ENCODE data around the gene SLC25A21. TPM values are rescaled to one million over a fixed set of nuclear protein-coding genes. Genes with fewer than 3 reads are reported as not detected.

SLC25A21 gene
- total RNA-seq, 1 donor from 2014 or later: 0.56 TPM

- DNase-seq (ENCODE audit: extremely low spot score, unreplicated experiment): no peak
- H3K27me3 Mint-ChIP-seq (ENCODE audit: unreplicated experiment): peaks cover 37% of the 10 kb centered on the region
- H3K36me3 Mint-ChIP-seq (ENCODE audit: unreplicated experiment): no peaks in the 10 kb centered on the region
- no peaks in the 10 kb centered on the region for H3K9me3 Mint-ChIP-seq (ENCODE audit: unreplicated experiment)
- H3K4me3 Mint-ChIP-seq (ENCODE audit: unreplicated experiment): no peak overlapping the region
- no peak overlapping the region for H3K27ac Mint-ChIP-seq (ENCODE audit: unreplicated experiment)
- no peak for TF ChIP-seq CTCF (IDR thresholded peaks at IDR 0.05)
- H3K4me1 Mint-ChIP-seq (ENCODE audit: unreplicated experiment): no peaks in the 10 kb centered on the region
Measured at GRCh38 chr14:36847366-36847765, 325.0 kb downstream of the SLC25A21 start.

GRCh38 chr14:36845356-36846012, 326.9 kb downstream of the SLC25A21 start:
- H3K27me3 Mint-ChIP-seq (ENCODE audit: unreplicated experiment): peaks cover 23% of the 10 kb centered on the region
- H3K27ac Mint-ChIP-seq (ENCODE audit: unreplicated experiment): no peak overlapping the region
- H3K36me3 Mint-ChIP-seq (ENCODE audit: unreplicated experiment): no peaks in the 10 kb centered on the region
- no peaks in the 10 kb centered on the region for H3K9me3 Mint-ChIP-seq (ENCODE audit: unreplicated experiment)
- DNase-seq (ENCODE audit: extremely low spot score, unreplicated experiment): no peak
- no peak overlapping the region for H3K4me3 Mint-ChIP-seq (ENCODE audit: unreplicated experiment)
- TF ChIP-seq CTCF (IDR thresholded peaks at IDR 0.05): no peak
- H3K4me1 Mint-ChIP-seq (ENCODE audit: unreplicated experiment): no peaks in the 10 kb centered on the region

GRCh38 chr14:36844443-36845195, 327.8 kb downstream of the SLC25A21 start:
- no peak for DNase-seq (ENCODE audit: extremely low spot score, unreplicated experiment)
- Mint-ChIP-seq H3K27ac (ENCODE audit: unreplicated experiment) (no peak overlapping the region), H3K9me3 (ENCODE audit: unreplicated experiment) (no peaks in the 10 kb centered on the region), H3K4me1 (ENCODE audit: unreplicated experiment) (no peaks in the 10 kb centered on the region), H3K36me3 (ENCODE audit: unreplicated experiment) (no peaks in the 10 kb centered on the region), H3K27me3 (ENCODE audit: unreplicated experiment) (peaks cover 18% of the 10 kb centered on the region), H3K4me3 (ENCODE audit: unreplicated experiment) (no peak overlapping the region)
- TF ChIP-seq CTCF (IDR thresholded peaks at IDR 0.05): no peak

- Mint-ChIP-seq H3K27ac (ENCODE audit: unreplicated experiment) (no peak overlapping the region), H3K9me3 (ENCODE audit: unreplicated experiment) (no peaks in the 10 kb centered on the region), H3K4me1 (ENCODE audit: unreplicated experiment) (no peaks in the 10 kb centered on the region), H3K27me3 (ENCODE audit: unreplicated experiment) (peaks cover 16% of the 10 kb centered on the region), H3K4me3 (ENCODE audit: unreplicated experiment) (no peak overlapping the region), H3K36me3 (ENCODE audit: unreplicated experiment) (no peaks in the 10 kb centered on the region)
- no peak for DNase-seq (ENCODE audit: extremely low spot score, unreplicated experiment)
- no peak for TF ChIP-seq CTCF (IDR thresholded peaks at IDR 0.05)
Measured at GRCh38 chr14:36843410-36843809, 329.0 kb downstream of the SLC25A21 start.

- Mint-ChIP-seq H3K4me1 (ENCODE audit: unreplicated experiment) (no peaks in the 10 kb centered on the region), H3K4me3 (ENCODE audit: unreplicated experiment) (no peak overlapping the region), H3K36me3 (ENCODE audit: unreplicated experiment) (no peaks in the 10 kb centered on the region), H3K27ac (ENCODE audit: unreplicated experiment) (no peak overlapping the region), H3K27me3 (ENCODE audit: unreplicated experiment) (peaks cover 23% of the 10 kb centered on the region), H3K9me3 (ENCODE audit: unreplicated experiment) (no peaks in the 10 kb centered on the region)
- DNase-seq (ENCODE audit: extremely low spot score, unreplicated experiment): no peak
- no peak for TF ChIP-seq CTCF (IDR thresholded peaks at IDR 0.05)
Measured at GRCh38 chr14:36835128-36835527, 337.3 kb downstream of the SLC25A21 start.
